Ovary (tissue), 9 donors: ENCODE measurements around the gene SSR1. TPM values are rescaled to one million over a fixed set of nuclear protein-coding genes. Genes with fewer than 3 reads are reported as not detected.

ENCODE experiments used
- DNase-seq, 5 donors: peaks; one replicate each; pipeline ENCODE4 v3.0.0-alpha.2; 2019 to 2020
- H3K27ac ChIP-seq, 2 donors: fragments of 200-600 bp; one replicate each; pipeline versions ENCODE4 v1.5.1 to v1.8.0; 2019 to 2022
- H3K27me3 ChIP-seq: fragments of 200-600 bp; one replicate; pipeline ENCODE4 v1.8.0; 2022
- H3K36me3 ChIP-seq: fragments of 200-600 bp; sonication (generic); one replicate; pipeline ENCODE4 v1.5.1; 2019
- H3K4me1 ChIP-seq: one replicate; pipeline ENCODE4 v1.8.1; 2013; ENCODE audit warnings: mild to moderate bottlenecking, moderate library complexity; ENCODE audit not compliant: insufficient read depth
- H3K4me3 ChIP-seq: fragments of 200-600 bp; sonication (generic); one replicate; pipeline ENCODE4 v1.5.1; 2017
- H3K9me3 ChIP-seq, 2 donors: fragments of 200-600 bp in 1 of 2; sonication (generic) in 1 of 2; one replicate each; pipeline versions ENCODE4 v1.5.1 to v1.8.1; 2013 to 2019; ENCODE audit warnings: mild to moderate bottlenecking in 1 of 2, moderate library complexity in 1 of 2
- CTCF ChIP-seq, 3 donors: fragments of 450-650 bp in 2 of 3; fragments of 200-600 bp in 1 of 3; IDR thresholded peaks; one replicate each; pipeline versions ENCODE4 v1.5.1 to v1.8.0; 2016 to 2022; ENCODE audit warnings: antibody characterized with exemption in 3 of 3, mild to moderate bottlenecking in 1 of 3
- EP300 ChIP-seq: sonication (generic); formaldehyde crosslinking; IDR thresholded peaks from one replicate; pipeline ENCODE4 v1.6.1; 2017; ENCODE audit warnings: antibody characterized with exemption
- POLR2A ChIP-seq: fragments of 450-650 bp; IDR thresholded peaks from one replicate; pipeline ENCODE4 v1.6.1; 2017; ENCODE audit warnings: antibody characterized with exemption, mild to moderate bottlenecking, moderate library complexity
- WGBS, 3 donors: extraction: QIAGEN DNeasy Blood & Tissue Kit in 1 of 3; methylation state at CpG; one replicate each; pipeline versions ENCODE4 v1.1.5 to v1.1.7; 2013 to 2017; 5-methylcytosine and 5-hydroxymethylcytosine counted together
- intact Hi-C, 4 donors: fragments of 100-400 bp; cut with DNase I; formaldehyde crosslinking; loops; one replicate each; pipeline versions ENCODE4 v1.11.0 to v1.15.1; 2022 to 2023
- polyA plus RNA-seq, 2 donors: library from polyadenylated mRNA; stranded (reverse); fragments of 200-250 nt in 1 of 2; fragments of 350-450 nt in 1 of 2; fragmentation: Illumina TruSeq in 1 of 2; extraction: RNeasy Lipid Tissue Mini Kit (QIAGEN cat#74804) in 1 of 2; gene quantifications; one replicate each; pipeline ENCODE4 v1.2.3, GENCODE V29; 2013 to 2014
- total RNA-seq, 7 donors: library from RNA; depleted of rRNA in 2 of 7; stranded (reverse); fragments of >200 nt in 2 of 7; fragmentation: NEBNext Ultra II Directional in 3 of 7; extraction: Animal tissue kit (Norgen Biotek cat#: 25700) in 3 of 7; gene quantifications; one replicate each; pipeline versions ENCODE4 v1.1.0 to v1.2.4, GENCODE V29; 2016 to 2023
- donor health status: DM: no; HTN: no; CAD: no; lungs with moderate emphysema.
- donor health status: DM: no; HTN: no; CAD: no.
- donor health status: Bipolar disorder and iron deficiency.
- donor health status: DM: yes; HTN: yes; CAD: no.
- donor health status: DM: no; HTN: no; CAD: no.
- donor health status: DM: yes; HTN: yes; CAD: no.

The SSR1 gene
- total and polyA plus RNA-seq, 9 donors: 42.3 to 166 (median 117) TPM

- no peak for TF ChIP-seq POLR2A
- no peak for TF ChIP-seq CTCF (IDR thresholded peaks at IDR 0.05)
- no peak for TF ChIP-seq EP300
- 96 to 98% (median 98%) methylated on average over 5 of the region's 5 CpGs for WGBS, 3 donors
- Histone ChIP-seq H3K9me3 (no peaks in the 10 kb centered on the region), H3K4me3 (no peak overlapping the region), H3K27ac (no peak overlapping the region), H3K27me3 (no peaks in the 10 kb centered on the region), H3K4me1 (peaks cover 5% of the 10 kb centered on the region), H3K36me3 (no peaks in the 10 kb centered on the region)
- intact Hi-C loops: no loop called here
- DNase-seq: no peak
Measured at GRCh38 chr6:7307533-7307932, 5.5 kb downstream of the SSR1 start.

GRCh38 chr6:7304821-7305220, 8.2 kb downstream of the SSR1 start:
- intact Hi-C loops: no loop called here
- Histone ChIP-seq H3K4me3 (no peak overlapping the region), H3K4me1 (no peaks in the 10 kb centered on the region), H3K36me3 (no peaks in the 10 kb centered on the region), H3K27me3 (no peaks in the 10 kb centered on the region), H3K9me3 (no peaks in the 10 kb centered on the region), H3K27ac (no peak overlapping the region)
- 63 to 67% (median 67%) methylated on average over 1 of the region's 1 CpG for WGBS, 3 donors
- DNase-seq: no peak
- no peak for TF ChIP-seq EP300
- no peak for TF ChIP-seq POLR2A
- no peak for TF ChIP-seq CTCF (IDR thresholded peaks at IDR 0.05)

GRCh38 chr6:7301702-7302101, 11.3 kb downstream of the SSR1 start:
- H3K27ac ChIP-seq: no peak overlapping the region
- intact Hi-C loops: no loop called here
- no peaks in the 10 kb centered on the region for H3K9me3 ChIP-seq
- no peak for TF ChIP-seq POLR2A
- no peak for TF ChIP-seq CTCF (IDR thresholded peaks at IDR 0.05)
- no peak for TF ChIP-seq EP300
- no peak overlapping the region for H3K4me3 ChIP-seq
- WGBS, 3 donors: 77 to 86% (median 86%) methylated on average over 7 of the region's 7 CpGs
- H3K36me3 ChIP-seq: no peaks in the 10 kb centered on the region
- H3K27me3 ChIP-seq: no peaks in the 10 kb centered on the region
- no peaks in the 10 kb centered on the region for H3K4me1 ChIP-seq
- no peak for DNase-seq

- intact Hi-C loops: no loop called here
- Histone ChIP-seq H3K36me3 (no peaks in the 10 kb centered on the region), H3K4me1 (no peaks in the 10 kb centered on the region), H3K9me3 (no peaks in the 10 kb centered on the region), H3K27ac (no peak overlapping the region), H3K27me3 (no peaks in the 10 kb centered on the region), H3K4me3 (no peak overlapping the region)
- TF ChIP-seq CTCF (IDR thresholded peaks at IDR 0.05) (no peak), POLR2A (no peak), EP300 (no peak)
- WGBS, 3 donors: 68 to 75% (median 71%) methylated on average over 5 of the region's 5 CpGs
- DNase-seq: no peak
Measured at GRCh38 chr6:7300926-7301325, 12.1 kb downstream of the SSR1 start.

GRCh38 chr6:7298113-7298512, 14.9 kb downstream of the SSR1 start:
- TF ChIP-seq EP300 (no peak), CTCF (IDR thresholded peaks at IDR 0.05) (no peak), POLR2A (no peak)
- Histone ChIP-seq H3K4me1 (no peaks in the 10 kb centered on the region), H3K36me3 (no peaks in the 10 kb centered on the region), H3K9me3 (no peaks in the 10 kb centered on the region), H3K4me3 (no peak overlapping the region), H3K27ac (no peak overlapping the region), H3K27me3 (no peaks in the 10 kb centered on the region)
- DNase-seq: no peak
- intact Hi-C loops: no loop called here
- 86 to 91% (median 90%) methylated on average over 1 of the region's 1 CpG for WGBS, 3 donors
